GM19351 (cell line): ENCODE measurements around the gene DNM1.

Source experiments
- ATAC-seq: cut with Tn5 transposase; IDR thresholded peaks from one replicate; pipeline ENCODE4 v1.9.1; 2021; ENCODE audit warnings: mild to moderate bottlenecking, moderate library complexity; ENCODE audit not compliant: unreplicated experiment

The DNM1 gene

DNA sequence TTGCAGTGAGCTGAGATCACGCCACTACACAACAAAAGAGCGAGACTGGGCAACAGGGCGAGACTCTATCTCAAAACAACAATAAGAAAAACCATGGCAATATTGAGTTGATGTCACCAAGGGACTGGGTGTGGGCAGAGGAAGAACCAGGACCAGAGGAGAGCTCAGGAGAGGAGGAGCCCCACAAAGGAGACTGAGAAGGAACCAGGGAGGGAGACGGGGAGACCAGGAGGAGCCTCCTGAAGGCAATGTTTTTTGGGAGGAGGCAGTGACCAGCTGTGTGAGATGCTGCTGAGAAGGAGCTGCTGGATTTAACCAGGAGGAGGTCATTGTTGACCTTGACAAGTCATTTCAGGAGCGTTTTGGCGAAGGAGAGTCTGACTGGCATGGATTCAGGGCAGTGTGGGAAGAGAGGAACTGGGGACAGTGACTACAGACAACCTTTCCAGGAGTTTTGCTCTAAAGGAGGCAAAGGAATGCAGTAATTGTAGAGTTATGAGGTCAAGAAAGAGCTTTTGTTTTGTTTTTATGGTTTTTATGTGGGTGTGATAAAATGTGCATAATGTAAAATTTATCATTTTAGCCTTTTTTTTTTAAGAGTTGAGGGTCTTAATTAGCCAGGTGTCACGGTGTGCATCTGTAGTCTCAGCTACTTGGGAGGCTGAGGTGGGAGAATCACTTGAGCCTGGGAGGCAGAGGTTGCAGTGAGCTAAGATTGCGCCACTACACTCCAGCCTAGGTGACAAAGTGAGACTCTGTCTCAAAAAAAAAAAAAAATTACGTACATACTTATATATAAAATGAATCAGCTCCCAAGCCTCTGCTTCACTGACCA lies 101.2 kb downstream of the DNM1 start:
- ATAC-seq, result no peak
